Activated CD8-positive, alpha-beta memory T cell treated with anti-CD3 and anti-CD28 coated beads, Interleukin-2, amount 50 U/mL, for 1 hour (primary cell): ENCODE data around the gene NFIX.
"Not testable (repeated sequence)": the region's sequence is repeated elsewhere in the genome, so short reads cannot be mapped to it uniquely, and the experiment has no call there.

ENCODE experiments used
- DNase-seq: peaks from one replicate; pipeline ENCODE4 v3.0.0-alpha.2; 2020; ENCODE audit errors: extremely low read depth

NFIX gene

DNA sequence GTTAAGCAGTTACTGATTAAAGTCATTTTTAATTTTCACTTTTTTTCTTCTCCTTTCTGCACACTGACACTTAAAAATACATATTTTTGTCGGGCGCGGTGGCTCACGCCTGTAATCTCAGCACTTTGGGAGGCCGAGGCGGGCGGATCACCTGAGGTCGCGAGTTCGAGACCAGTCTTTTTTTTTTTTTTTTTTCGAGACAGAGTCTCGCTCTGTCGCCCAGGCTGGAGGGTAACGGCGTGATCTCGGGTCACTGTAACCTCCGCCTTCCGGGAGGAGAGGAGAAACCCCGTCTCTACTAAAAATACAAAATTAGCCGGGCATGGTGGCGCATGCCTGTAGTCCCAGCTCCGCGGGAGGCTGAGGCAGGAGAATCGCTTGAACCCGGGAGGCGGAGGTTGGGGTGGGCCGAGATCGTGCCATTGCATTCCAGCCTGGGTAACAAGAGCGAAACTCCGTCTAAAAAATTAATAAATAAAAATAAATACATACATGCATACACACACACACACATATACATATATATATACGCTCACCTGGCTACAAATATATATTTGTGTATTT is 37.8 kb upstream of the NFIX start:
- DNase-seq, result not testable (repeated sequence)

GRCh38 chr19:12959481-12959880 is 35.8 kb upstream of the NFIX start:
- no peak for DNase-seq

GRCh38 chr19:12965017-12965811 is 30.1 kb upstream of the NFIX start:
- DNase-seq, result no peak

GRCh38 chr19:12965812-12966135 is 29.5 kb upstream of the NFIX start:
- DNase-seq, result no peak

DNA sequence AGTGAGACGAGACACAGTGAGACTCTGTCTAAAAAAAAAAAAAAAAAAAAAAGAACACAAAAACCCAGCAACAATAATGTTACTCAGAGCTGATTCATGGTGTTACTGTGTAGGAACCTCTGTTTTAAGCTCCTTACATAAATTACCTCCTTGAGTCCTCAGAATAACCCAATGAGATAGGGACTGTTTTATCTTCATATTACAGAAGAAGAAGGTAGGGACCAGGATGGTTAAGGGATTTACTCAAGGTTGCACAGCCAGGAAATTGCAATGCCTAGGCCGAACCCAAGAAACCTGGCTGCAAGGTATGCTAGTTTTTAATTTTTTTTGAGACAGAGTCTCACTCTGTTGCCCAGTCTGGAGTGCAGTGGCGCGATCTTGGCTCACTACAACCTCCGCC is 27.4 kb upstream of the NFIX start:
- DNase-seq, result no peak

DNA sequence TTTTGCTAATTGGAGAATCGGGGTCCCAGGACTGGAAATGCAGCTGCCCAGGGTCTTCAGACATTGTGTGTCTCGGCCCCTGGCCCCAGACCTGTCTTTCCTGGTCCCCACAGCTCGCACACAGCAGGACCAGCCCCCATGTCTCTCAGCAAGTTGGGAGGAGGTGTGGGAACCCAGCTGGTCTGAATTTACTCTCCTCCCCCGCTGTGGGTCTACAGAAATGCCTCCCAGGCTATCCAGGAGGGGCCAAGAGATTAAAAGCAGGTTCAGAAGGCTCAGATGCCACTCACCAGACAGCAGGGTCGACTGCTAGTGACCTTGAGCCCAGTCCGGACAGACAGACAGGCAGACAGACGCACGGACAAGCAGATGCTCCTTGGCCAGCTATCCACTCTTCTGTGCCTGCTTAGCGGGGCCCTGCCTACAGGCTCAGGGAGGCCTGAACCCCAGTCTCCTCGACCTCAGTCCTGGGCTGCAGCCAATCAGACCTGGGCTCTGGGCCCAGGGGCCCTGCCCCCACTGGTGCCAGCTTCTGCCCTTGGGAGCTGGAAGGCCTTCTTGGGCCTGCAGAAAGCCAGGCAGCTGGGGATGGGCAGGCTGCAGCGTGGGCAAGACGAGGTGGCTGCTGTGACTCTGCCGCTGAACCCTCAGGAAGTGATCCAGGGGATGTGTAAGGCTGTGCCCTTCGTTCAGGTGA is 25.8 kb upstream of the NFIX start, which contains the start of gene DAND5:
Gene DAND5 (plus strand): TSS at position 285 of the 697 bp plus-strand sequence. CDS start 85 bp downstream, at position 370.
- DNase-seq, result no peak

DNA sequence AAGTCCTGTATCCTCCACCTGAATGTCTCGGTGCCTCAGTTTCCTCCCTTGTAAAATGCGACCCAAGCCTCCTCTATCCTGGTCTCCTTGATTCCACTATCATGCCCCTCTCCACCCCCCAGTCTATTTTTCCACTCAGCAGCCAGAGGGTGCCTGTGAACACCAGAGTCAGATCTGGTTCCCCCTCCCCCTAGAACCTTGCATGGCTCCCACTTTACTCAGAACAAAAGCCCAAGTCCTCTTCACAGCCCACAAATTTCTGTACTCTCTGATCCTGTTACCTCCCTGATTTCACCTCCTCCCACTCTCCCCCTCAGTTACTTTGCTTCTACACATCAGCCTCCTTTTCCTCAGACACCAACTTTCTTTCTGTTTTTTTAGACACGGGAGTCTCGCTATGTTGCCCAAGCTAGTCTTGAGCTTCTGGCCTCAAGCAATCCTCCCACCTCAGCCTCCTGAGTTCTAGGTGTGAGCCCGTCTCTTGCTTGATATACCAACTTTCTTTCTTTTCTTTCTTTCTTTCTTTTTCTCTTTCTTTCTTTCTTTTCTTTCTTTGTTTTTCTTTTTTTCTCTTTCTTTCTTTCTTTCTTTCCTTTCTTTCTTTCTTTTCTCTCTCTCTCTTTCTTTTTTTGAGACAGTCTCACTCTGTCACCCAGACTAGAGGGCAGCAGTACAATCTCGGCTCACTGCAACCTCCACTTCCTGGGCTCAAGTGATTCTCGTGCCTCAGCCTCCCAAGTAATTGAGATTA is 25.0 kb upstream of the NFIX start:
- DNase-seq, result no peak

DNA sequence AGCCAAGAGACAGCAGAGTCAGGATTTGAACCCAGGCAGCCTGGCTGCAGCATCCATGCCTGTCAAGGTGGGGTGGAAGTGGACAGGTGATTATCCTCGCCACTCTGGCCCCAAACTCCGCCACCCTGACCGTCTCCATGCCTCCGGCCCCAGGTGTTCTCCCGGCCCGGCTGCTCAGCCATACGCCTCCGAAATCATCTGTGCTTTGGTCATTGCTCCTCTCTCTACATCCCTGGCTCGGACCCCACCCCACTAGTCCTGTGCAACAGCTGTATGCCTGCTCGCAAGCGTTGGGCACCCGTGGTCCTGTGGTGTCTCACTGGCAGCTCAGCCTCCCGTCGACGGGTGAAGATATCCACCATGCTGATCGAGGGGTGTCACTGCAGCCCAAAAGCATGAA is 22.0 kb upstream of the NFIX start:
- DNase-seq, result no peak

DNA sequence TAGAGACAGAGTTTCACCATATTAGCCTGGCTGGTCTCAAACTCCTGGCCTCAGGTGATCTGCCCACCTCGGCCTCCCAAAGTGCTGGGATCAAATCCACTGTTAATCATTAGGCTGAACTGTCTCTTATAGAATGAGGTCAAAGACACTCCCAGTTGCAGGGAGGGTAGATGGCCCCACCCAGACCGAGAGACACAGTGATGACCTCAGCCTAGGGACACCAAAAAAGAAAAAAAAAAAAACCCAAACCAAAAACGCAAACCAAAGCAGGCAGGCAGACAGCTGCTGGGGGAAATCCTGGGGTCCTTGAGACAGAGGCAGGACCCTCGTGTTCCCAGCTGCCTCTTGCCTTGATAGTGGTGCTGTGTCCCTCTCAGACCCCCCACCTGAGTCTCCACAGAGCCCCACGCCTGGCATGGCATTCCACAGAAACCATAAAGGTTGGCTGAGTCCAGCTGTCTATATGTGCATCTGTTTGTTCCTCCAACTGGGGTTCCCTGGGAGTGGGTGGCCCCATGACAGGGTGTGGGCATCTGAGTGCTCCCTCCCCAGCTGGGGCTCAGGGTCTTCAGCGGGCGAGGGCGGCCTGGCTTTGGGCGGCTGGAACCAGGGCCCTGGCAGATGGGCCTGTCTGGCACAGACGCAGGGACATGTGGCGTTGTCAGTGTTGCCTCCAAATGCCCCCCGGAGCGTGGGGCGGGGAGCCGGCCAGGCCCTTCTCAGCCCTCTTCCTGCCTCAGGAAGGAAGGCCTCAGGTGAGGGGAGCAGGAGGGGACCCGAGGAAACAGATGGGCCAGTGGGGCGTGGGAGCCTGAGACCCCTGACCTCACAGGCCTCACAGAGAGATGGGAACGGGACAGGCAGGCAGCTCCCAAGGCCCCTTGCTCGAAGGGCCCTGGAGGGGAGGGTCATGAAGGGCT is 20.7 kb upstream of the NFIX start:
- DNase-seq, result no peak

DNA sequence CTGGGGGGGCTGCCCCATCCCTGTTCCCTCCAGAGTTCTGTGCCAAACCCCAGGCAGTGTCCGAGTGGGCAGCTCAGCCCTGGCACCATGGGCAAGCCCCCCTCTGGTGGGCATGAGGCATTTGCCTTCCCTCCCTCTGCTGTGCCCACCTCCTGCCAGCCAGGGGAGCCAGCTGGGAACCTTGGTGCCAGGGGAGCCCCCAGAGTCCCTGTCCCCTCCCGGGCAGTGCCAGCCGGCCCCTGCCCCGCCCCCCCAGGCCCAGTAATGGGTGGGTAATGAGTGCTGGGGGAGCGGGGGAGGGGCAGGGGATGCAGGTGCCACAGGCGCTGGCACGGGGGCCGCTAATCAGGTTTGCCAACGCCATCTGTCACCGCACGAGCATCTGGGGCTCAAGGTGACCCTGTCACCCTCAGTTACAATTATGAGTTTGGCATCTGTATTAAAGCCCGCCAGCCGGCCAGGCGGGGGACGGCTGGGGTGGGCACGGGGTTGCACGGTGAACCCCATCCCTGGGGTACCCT is 20.0 kb upstream of the NFIX start:
- DNase-seq, result no peak

GRCh38 chr19:12976109-12976508 is 19.2 kb upstream of the NFIX start:
- DNase-seq, result not testable (repeated sequence)

DNA sequence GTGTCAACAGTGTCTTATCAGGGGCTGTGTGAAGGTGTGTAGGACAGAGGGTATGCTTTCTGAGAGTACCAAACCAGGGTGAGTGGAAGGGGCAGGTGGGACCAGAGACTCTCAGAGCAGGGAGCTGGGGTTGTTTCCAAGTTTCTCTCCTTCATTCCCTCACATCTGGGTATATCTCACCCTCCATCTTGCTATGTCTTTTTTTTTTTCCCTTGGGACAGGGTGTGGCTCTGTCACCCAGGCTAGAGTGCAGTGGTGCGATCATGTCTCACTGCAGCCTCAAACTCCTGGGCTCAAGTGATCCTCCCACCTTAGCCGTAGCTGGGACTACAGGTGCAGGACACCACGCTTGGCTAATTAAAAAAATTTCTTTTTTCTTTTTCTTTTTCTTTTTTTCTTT is 15.3 kb upstream of the NFIX start:
- DNase-seq, result no peak

- no peak for DNase-seq
These were observed 12.6 kb upstream of the NFIX start for GRCh38 chr19:12982648-12983047.

DNA sequence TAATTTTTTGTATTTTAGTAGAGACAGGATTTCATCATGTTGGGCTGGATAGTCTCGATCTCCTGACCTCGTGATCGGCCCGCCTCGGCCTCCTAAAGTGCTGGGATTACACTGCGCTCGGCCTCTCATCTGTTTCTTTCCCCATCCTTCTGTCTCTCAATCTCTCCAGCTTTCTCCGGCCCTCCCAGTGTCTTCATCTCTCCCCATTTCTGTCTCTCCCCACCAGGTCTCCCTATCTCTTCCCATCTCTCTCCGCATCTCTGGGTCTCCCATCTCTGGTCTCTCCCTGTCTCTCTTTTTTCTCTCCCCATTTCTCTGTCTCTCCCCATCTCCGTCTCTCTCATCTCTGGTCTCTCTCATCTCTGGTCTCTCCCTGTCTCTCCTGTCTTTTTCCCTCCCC is 12.2 kb upstream of the NFIX start:
- DNase-seq, result no peak

DNA sequence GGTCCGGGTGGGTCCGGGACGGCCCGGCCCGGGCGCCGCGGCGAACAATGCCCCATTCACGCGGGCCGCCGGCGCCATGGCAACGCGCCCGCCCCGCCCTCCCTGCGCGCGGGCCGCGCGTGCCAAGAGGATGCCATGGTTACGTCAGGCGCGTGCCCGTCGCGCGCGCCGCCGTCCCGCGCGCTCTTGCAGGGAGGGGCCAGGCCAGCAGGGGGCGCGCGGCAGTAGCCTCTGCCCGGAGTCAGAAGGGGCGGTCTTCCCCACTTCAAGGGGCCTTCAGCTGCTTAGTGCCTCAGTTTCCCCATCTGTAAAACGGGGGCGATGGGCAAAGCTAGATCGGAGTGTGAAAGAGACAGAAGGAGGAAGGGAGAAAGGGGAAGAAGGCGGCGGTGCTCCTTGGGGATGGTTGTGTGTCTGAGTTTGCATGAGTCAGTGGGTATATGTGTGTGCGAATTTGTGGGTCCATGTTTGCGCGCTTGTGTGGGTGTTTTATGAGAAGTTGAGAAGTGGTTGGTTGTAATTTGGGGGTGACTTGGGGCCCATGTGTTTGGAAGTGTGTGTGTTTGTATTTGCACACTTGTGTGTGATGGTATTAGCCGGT is 11.6 kb upstream of the NFIX start:
- DNase-seq, result no peak

GRCh38 chr19:12984143-12984627 is 11.1 kb upstream of the NFIX start:
- no peak for DNase-seq

DNA sequence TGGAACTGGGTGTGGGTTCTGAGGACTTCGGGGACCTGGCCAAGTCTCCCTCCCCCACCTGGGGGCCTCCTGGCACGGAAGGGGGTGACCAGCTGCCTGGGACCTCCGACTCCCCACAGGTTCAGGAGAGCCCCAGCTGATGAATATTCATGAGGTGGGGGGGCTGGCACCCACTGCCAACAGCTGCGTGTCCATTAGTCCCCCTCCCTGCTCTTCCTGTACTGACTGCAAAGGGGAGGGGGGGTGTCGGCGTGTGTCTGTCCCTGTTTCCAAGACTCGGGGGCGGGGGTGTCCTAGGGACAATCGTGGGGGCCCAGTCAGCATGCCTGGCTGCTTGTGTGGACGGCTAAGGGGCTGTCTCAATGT is 10.6 kb upstream of the NFIX start:
- no peak for DNase-seq

DNA sequence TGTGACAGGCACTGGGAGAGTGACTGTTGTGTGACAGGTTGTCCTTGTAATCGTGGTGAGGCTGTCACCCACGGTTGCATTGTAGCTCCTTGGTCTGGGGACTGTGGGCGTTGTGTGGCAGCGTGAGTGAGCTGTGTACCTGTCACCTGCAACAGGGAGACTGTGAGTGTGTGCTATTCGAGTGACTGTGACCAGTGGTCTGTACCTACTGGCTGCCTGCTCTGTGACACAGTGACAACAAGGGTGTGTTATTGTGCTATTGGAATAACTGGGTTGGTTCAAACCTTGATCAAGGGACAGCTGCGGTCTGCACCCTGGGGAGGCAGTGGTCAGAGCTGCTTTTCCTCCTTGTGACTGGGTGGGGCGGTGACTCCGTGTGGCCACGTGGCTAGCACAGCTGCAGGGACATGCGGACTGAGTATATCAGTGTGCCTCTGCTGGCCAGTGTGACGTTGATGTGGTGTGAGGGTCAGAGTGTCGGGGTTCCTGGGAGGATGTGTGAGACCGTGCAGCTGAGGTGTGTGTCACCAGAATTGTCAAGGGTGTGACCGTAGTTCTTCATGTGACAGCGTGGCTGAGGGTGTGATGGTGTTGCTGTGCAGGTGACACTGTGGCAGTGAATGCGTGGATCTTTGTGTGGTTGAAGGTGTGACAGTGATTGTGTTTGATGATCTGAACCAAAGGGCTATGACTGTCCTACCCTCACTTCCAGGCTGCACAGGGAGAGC is 10.1 kb upstream of the NFIX start:
- DNase-seq, result no peak

DNA sequence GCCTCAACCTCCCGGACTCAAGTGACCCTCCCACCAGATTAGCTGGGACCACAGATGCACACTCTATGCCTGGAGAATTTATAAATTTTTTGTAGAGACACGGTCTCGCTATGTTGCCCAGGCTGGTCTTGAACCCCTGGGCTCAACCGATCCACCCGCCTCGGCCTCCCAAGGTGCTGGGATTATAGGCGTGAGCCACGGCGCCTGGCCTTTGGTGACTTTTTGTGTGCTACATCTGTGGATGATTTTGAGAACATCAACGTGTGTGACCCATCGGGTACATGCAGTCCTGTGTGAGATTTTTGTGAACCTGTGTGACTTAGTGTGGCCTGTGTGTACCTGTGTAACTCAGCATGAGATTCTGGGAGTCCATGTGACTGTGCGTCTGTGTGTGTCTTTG is 8.5 kb upstream of the NFIX start:
- no peak for DNase-seq

GRCh38 chr19:12987190-12987589 is 8.1 kb upstream of the NFIX start:
- DNase-seq, result no peak
